CD4-positive, alpha-beta T cell treated with Interleukin-6 at 100 ng/mL for 8 hours (primary cell): ENCODE results near the gene UGT1A10.

Source experiments
- DNase-seq: peaks from one replicate; pipeline ENCODE4 v3.0.0-alpha.2; 2020; ENCODE audit warnings: mixed read lengths, low spot score

Gene UGT1A10

GRCh38 chr2:233822101-233822771, 186.0 kb downstream of the UGT1A10 start:
- DNase-seq, result no peak
